Activated CD8-positive, alpha-beta memory T cell treated with anti-CD3 and anti-CD28 coated beads, Interleukin-2, amount 50 U/mL, for 4 hours (primary cell): Measurements from ENCODE around the gene ACBD7.

Source experiments
- DNase-seq: peaks from one replicate; pipeline ENCODE4 v3.0.0-alpha.2; 2020

ACBD7 gene

DNA sequence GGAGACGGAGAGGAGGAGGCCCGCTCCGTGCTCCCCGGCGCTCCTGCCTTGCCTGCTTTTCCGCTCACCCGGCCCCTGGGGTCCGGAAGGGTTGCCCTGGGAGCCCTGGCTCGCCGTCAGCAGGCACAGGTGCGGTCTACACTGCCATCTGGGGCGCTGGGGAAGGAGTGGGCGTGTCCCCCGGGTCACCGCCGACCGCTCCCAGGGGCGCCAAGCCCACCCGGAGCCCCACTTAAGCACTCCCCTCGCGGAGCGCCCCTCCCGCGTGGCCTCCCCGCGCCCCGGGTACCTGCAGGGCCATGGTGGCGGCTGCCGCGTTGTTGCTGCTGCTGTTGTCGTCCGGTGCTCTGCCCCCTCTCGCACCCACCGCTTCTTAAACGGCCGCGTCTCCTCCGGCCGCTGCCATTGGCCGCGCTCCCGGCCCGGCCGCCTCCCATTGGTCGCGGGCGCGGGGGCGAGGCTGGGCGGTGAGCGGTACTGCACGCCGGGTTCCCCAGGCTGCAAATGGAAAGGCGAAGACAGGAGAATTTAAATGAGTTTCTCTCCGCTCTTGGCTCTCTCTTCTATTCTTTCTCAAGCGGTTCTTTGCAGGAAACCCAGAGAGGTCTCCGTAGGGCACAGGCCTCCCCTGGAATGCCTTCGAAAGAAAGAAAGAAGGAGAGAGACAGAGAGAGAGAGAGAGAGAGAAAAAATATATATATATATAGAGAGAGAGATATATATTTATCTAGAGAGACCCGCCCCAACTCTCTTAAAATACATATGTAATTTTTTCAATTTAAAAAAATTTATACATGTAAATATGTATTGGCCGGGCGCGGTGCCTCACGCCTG is at the start of gene ACBD7:
TSS of gene ACBD7 (minus strand) at position 349 of the 834 bp plus-strand sequence. CDS start at position 301, 48 bp downstream.
- peak; percentile 77 for DNase-seq

DNA sequence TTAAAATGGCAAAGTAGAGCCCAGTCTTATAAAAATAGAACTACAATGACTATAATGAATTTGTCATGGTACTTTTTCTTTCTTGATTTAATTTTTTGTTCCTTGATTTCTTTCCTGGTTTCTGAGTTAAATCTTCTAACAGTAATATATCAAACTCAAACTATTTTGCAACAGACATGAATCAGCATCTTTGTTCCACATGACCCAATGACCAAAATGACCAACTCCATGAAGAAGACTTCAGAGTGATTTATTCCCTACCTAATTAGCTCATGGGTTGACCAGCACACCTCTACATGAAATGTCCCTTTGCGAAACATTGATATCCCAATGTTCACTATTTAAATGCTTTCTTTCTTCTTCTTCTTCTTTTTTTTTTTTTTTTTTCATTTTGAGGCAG is 49.1 kb upstream of the ACBD7 start:
- no peak for DNase-seq

DNA sequence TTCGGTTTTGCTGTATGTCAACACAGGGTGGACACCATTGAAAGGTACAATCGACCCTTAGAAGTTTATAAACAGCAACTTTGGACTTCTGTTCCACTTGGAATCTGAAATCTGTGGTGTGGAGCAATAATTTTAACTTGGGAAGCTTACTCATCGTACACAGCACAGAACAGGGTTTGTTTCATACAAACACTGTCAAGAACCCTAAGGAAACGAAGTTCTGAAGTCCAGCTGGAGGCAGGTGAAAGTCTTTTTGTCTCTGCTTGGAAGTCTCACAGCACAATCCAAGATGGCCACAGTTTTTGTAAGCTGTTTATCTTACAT is 48.4 kb upstream of the ACBD7 start:
- DNase-seq: no peak

DNA sequence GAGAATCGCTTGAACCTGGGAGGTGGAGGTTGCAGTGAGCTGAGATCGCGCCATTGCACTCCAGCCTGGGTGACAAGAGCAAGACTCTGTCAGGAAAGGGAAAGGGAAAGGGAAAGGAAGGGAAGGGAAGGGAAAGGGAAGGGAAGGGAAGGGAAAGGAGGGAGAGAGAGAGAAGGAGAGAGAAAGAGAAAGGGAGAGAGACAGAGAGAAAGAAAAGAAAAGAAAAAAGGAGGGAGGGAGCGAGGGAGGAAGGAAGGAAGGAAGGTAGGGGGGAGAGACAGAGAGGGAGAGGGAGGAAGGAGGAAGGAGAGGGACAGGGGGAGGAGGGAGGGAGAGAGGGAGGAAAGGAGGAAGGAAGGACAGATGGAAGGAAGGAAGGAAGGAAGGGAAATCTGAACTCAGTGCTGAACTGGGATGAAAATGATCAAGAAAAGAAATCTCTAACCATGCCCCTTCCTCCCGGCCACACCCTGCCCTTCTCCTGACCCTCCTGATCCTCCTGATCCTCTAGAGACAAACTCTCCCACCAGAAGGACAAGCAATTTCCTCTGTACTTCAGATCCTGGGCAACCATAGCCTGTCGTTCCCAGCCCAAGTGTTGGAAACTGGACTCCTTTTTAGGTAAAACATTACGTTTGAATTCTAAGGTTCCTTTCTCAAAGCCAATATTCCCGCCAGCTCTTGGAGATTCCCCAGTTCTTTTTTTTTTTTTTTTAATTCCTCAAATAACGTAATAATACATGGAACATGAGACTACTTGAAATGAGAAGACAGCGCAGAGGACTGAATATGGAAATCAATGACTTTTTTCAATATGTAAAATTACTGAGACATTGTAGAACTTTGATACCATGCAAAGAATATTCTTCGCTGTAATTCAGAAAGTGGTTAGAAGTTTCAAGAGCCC is 47.8 kb upstream of the ACBD7 start:
- no peak for DNase-seq

- no peak for DNase-seq
Observed at GRCh38 chr10:15131330-15131729, 42.8 kb upstream of the ACBD7 start.

DNA sequence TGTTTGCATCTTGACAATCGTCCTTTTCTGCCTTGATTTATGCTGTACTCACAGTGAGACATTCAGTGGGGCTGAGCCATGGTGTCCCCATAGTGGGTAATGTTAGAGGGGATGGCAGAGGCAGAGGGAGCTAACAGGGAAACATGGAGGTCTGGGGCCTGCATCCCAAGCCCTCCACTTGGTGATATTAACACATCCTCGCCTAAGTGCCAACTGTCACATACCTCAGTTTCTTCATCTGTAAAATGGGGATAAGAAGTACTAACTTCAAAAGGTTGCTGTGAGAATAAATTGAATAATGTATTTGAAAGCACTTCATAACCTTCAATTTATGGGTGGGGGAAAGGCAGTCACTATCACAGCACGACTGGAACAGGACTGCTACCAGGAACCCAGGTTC is 36.3 kb upstream of the ACBD7 start:
- no peak for DNase-seq

DNA sequence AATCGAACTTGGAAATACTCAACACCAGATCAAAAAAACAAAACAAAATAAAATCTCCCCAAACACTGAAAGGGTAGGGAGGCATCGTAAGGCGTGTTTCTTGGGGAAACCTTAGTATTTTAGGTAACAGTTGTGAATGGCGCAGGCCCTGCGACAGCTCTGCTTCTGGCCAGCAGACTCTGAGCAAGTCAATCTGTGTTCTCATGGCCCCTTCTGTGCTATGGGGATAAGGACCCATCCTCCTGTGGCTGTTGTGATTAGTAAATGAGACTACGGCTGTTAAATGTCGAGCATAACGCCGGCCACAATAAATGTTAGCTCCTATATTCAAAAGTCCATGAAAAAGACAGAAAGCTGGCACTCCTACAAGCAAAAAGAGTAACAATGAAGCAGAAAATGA is 35.6 kb upstream of the ACBD7 start:
- DNase-seq: no peak

- DNase-seq: no peak
Observed at GRCh38 chr10:15123749-15124184, 35.2 kb upstream of the ACBD7 start.

- DNase-seq: no peak
Observed at GRCh38 chr10:15122477-15123030, 34.0 kb upstream of the ACBD7 start.

- no peak for DNase-seq
Observed at GRCh38 chr10:15121707-15122106, 33.1 kb upstream of the ACBD7 start.

- no peak for DNase-seq
Observed at GRCh38 chr10:15120523-15120922, 31.9 kb upstream of the ACBD7 start.

GRCh38 chr10:15118615-15119014 is 30.0 kb upstream of the ACBD7 start:
- no peak for DNase-seq

DNA sequence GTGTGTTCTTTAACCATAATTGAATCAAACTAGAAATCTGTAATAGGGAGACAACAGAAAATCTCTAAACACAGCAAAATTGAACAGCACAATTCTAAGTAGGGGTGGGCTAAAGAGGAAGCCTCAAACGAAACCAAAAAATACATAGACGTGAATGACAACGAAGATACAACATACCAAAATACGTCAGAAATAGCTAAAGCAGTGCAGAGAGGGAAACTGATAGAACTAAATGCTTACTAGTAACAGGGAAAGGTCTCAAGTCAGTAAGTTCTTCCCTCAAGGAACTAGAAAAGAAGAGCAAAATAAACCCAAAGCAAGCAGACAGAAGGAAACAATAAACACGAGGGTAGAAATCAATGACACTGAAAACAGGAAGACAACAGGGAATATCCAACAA is 27.6 kb upstream of the ACBD7 start:
- no peak for DNase-seq

- DNase-seq: no peak
Observed at GRCh38 chr10:15113766-15114165, 25.2 kb upstream of the ACBD7 start.

- DNase-seq: no peak
Observed at GRCh38 chr10:15112657-15113056, 24.1 kb upstream of the ACBD7 start.

DNA sequence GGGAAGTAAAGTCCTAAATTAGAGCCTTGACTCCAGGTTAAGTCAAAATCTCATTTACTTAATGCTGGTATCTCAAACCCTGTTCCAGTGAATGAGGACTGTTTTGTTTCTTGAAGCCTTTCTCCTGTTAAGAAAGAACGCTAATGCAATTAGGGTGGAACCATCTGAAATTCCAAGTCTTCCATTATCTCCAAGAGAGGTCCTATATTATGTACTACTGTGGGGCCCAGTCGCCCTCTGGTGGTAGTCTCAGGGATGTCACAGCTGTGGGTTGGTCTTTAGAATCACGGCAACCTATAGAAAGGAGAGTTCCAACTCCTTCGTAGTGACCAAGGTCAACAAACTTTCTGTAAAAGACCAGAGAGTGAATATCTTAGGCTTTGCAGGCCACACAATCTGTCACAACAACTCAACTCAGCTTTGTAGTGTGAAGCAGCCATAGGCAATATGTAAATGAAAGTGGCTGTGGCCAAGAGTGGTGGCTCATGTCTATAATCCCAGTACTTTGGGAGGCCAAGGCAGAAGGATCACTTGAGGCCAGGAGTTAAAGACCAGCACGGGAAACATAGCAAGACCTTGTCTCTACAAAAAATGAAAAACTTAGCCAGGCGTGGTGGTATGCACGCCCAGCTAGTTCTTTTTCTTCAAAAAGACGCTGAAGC is 17.9 kb upstream of the ACBD7 start:
- peak; percentile 70 for DNase-seq

GRCh38 chr10:15103513-15103912 is 14.9 kb upstream of the ACBD7 start:
- no peak for DNase-seq

- no peak for DNase-seq
Observed at GRCh38 chr10:15099886-15100285, 11.3 kb upstream of the ACBD7 start.

DNA sequence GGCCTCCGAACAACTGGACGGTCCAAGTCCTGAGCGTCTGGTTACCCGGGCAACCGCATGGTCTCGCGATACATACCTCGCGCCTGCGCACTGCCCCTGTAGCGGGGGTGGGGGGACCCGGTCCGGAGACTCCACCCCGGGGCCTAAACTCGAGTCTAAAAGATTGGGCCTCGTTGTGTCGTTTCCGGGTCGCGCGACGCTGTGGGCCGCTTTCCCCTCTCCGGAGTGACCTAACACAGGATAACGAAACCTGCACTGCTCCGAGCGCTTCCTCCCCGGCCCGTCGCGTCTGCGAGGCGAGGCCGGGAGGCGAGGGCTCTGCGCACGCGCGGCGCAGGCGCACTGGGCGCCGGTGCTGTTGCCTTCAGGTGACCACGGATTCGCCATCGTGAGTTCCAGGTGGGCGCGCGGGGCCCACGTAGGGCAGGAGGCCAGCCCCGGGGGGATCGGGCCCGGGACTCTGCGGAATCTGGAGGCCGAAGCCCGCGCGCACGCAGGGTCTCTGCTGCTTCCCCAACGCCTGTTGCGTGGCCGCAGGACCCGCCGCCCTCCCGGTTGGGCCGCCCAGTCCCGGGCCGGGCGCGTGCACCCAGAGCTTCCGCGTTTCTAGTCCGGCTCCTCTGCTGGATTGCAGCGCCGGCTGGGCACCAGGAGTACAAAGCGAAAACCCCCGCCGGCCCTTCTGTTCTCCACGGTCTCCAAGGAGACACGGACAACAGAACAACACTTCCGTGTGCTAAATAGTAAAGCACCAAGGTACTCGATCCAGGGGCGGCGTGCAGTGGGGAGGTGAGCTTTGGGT is 8.6 kb upstream of the ACBD7 start, which contains the start of gene RPP38:
TSS of gene RPP38 (plus strand) at position 345 of the 802 bp plus-strand sequence. CDS start 5,960 bp downstream, outside the sequence.
- DNase-seq: peak; percentile 94

DNA sequence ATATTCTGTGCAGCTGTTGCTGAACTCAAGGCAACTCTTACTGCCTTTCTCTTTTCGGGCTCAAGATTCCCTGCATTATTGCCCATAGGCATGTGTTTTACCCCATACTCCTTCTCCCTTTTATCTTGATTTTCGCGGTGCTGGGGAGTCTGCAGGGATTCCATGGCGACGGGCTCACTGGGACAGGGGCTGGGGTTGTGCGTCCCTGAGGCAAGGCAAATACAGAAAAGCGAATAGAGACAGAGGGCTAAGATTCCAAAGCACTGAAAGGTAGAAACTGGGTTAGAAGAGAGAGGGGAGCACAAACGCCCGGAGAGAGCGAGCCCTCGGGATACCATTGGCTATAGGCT is 8.1 kb upstream of the ACBD7 start:
- DNase-seq: no peak

GRCh38 chr10:15092855-15093408 is 4.4 kb upstream of the ACBD7 start:
- DNase-seq: no peak

- DNase-seq: no peak
Observed at GRCh38 chr10:15091418-15091817, 2.8 kb upstream of the ACBD7 start.
